Measurements from ENCODE around the gene MXD1.

MXD1 gene

GRCh38 chr2:69923116-69923515 lies 8.2 kb downstream of the MXD1 start:
- TF ChIP-seq ZFX (IDR thresholded peaks at IDR 0.05) (no peak), CTCF (conservative IDR thresholded peaks at IDR 0.05) (no peak)
- no peak overlapping the region for H3K27ac ChIP-seq

- TF ChIP-seq ZFX (IDR thresholded peaks at IDR 0.05) = no peak
- no peak for TF ChIP-seq CTCF (conservative IDR thresholded peaks at IDR 0.05)
- no peak overlapping the region for H3K27ac ChIP-seq
Measured at GRCh38 chr2:69926849-69927515, 12.1 kb downstream of the MXD1 start.

GRCh38 chr2:69931832-69932595 lies 17.1 kb downstream of the MXD1 start:
- TF ChIP-seq CTCF (conservative IDR thresholded peaks at IDR 0.05) (no peak), ZFX (IDR thresholded peaks at IDR 0.05) (no peak)
- no peak overlapping the region for H3K27ac ChIP-seq

- TF ChIP-seq ZFX (IDR thresholded peaks at IDR 0.05) (no peak), CTCF (conservative IDR thresholded peaks at IDR 0.05) (no peak)
Measured at GRCh38 chr2:69932596-69932922, 17.6 kb downstream of the MXD1 start.

GRCh38 chr2:69933254-69933828 lies 18.4 kb downstream of the MXD1 start:
- TF ChIP-seq CTCF (conservative IDR thresholded peaks at IDR 0.05) (no peak), ZFX (IDR thresholded peaks at IDR 0.05) (no peak)
- no peak overlapping the region for H3K27ac ChIP-seq

More at GRCh38 chr2:69932596-69932922, 17.6 kb downstream of the MXD1 start:
- H3K27ac ChIP-seq = no peak overlapping the region

- no peak overlapping the region for H3K27ac ChIP-seq
- TF ChIP-seq ZFX (IDR thresholded peaks at IDR 0.05) = no peak
Measured at GRCh38 chr2:69933839-69934613, 19.1 kb downstream of the MXD1 start.

GRCh38 chr2:69934614-69934908 lies 19.7 kb downstream of the MXD1 start:
- TF ChIP-seq CTCF (conservative IDR thresholded peaks at IDR 0.05) (no peak), ZFX (IDR thresholded peaks at IDR 0.05) (no peak)
- H3K27ac ChIP-seq = no peak overlapping the region
